ENCODE measurements around the gene PEX5.
"Not testable (repeated sequence)": the region's sequence is repeated elsewhere in the genome, so short reads cannot be mapped to it uniquely, and the experiment has no call there.

Gene PEX5

DNA sequence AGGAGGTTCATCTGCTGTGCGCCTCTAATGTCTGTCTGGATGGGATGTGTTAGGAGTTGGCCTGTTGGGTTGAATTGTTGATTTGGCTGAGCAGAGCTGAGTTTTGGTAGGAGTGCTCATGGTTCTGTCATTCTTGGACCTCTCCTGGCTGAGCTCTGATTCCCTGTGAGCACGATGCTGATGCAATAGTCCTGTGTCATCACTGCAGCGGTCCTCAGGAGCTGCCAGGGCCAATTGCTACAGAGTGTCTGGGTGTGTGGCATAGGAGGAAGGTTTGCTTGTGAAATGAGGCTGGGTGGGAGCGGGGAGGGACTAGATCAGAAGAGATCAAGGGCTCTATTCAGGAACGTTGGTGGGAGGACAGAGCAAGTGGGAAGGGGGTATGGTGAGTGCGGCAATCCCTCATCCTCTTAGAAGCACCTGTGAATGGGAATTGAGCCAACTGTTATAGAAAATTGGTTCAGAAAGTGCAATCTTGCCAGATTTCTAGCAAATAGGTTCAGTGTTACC, 21.2 kb downstream of the PEX5 start:
- no peak for DNase-seq (ENCODE audit: low read depth in 1 of 2, low spot score in 1 of 2)

DNA sequence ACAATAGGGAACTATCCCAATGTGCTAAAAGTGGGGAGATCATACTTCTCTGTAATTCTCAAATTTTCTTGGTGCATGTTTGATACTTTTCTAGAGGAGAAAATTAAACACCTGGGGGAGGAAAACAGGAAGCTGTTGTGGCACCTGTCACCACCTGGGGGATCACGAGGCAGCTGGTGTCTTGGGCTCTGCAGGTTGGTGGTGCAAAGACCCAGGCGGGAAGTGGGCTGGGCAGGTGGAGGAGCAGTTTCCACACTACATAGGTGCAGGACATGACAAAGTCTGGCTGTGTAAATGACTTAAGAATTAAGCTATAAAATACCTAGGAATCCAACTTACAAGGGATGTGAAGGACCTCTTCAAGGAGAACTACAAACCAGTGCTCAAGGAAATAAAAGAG, 23.2 kb downstream of the PEX5 start:
- DNase-seq (ENCODE audit: low read depth in 1 of 2, low spot score in 1 of 2), result no peak

DNA sequence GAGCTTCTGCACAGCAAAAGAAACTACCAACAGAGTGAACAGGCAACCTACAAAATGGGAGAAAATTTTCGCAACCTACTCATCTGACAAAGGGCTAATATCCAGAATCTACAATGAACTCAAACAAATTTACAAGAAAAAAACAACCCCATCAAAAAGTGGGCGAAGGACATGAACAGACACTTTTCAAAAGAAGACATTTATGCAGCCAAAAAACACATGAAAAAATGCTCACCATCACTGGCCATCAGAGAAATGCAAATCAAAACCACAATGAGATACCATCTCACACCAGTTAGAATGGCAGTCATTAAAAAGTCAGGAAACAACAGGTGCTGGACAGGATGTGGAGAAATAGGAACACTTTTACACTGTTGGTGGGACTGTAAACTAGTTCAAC, 24.3 kb downstream of the PEX5 start:
- not testable (repeated sequence) for DNase-seq (ENCODE audit: low read depth in 1 of 2, low spot score in 1 of 2)

DNA sequence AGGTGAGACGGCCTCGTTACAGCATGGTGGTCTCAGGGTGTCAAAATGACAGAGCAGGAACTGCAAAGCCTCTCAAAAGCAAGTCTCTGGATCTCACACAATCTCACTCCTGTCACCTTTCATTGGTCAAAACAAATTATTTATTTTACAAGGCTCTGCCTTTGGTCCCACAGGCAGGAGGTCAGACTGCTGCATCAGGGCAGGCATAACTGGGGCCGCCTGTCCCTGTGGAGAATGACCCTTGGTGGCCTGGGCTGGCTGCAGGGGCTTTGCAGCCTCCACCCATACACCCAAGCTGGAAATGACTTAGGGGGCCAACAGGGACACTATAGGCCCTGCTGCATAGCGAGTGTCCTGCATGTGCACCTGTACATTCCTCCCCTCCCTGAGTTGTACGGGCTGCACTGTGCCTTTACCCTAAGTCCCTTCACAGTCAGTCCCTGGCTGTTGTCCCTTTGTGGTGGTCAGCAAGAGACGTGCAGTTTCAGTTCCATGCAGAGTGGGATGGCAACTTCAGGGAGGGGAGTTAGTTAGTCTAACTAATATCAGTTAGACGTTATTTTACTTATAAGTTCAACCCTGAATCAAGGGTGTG, 28.1 kb downstream of the PEX5 start:
- no peak for DNase-seq (ENCODE audit: low read depth in 1 of 2, low spot score in 1 of 2)

DNA sequence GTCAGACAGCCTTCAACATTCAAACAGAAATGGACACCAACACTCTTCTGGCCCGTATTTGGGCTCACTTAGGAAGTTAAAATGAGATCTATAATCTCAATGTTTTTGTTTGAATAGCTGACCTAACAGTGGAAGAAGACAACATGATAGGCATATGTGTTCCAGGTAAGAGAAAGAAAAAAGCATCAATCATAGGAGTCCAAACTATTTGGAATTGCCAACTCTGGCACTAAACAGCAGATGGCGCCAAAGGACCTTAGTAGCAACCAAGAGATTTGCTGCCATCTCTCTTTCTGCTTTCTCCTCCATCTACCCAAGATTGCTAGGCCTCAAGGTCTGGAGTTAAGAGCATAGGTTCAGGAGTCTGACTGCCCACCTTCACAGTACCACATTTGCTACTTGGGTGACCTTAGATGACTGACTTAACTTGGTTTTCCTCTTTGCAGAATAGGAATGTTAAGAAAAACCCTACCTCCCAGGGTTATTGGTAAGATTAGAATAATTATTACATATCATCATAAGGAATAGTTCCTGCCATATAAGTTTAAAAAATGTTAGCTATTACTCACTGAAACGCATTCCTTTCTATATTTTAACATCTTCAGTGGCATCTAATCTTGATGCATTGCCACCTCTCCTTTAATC, 30.2 kb downstream of the PEX5 start:
- DNase-seq (ENCODE audit: low read depth in 1 of 2, low spot score in 1 of 2), result peak; percentile 27 to 37

DNA sequence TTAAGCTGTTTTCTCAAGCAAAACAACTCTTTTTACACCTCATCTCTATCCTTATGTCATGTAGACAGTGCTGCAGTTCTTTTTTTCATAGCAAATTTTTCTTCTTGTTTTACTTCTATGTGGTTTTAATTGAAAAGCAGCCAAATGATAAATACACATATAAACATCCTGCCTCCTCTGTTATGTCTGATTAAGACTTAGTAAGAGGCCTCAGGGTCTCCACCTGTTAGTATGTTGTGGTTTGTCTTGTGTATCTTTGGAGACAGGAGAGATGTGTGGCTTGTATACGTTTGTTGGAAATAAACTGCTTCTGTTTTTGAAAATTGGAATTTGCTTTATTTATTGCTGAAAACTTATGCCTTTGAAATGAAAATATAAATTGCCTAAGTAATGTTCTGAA, 32.0 kb downstream of the PEX5 start:
- DNase-seq (ENCODE audit: low read depth in 1 of 2, low spot score in 1 of 2), result no peak

DNA sequence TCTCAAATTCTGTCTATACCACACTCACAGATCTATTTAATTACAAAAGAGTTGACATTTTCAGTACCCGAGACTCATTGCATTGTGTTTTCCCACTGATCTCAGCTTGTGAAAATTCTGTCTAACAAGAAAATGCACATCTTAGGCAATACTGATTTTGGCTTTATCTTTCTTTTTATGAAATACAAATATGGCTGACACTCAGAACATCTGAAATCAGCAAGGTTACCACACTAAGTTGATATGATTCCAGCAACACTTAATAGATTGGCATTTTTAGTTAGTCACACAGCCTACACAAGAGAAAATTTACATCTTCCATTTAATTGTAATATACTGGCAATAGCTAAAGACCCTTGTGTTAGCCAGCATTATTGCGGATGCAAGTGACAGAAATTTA, 40.3 kb downstream of the PEX5 start:
- DNase-seq (ENCODE audit: low read depth in 1 of 2, low spot score in 1 of 2), result no peak

DNA sequence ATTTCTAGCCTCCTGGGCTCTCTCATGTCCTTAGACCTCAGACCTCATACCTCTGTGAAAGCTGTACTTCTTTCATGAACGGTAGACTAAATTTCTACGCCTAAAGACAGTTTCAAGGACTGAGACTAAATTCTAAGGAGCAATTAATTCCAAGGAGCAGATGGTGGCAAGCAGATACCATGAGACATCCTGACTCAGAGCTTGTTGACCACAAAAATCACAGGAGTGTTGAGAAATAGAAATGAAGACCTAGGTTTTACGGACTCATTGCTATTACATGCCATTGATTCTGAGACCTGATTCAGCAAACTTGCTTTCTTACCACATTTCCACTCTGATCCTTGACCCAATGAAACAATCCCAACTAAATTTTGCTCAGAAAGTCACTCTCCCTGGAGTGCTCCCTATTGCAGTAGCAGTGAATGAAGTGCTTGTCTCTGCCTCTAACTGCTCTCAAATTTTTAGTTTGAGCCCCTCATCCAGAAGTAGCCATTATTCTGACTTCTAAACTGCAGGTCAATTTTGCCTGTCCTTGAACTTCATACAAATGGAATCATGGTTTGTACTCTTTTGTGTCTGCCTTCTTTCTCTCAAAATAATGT, 52.0 kb downstream of the PEX5 start:
- DNase-seq (ENCODE audit: low read depth in 1 of 2, low spot score in 1 of 2), result no peak

DNA sequence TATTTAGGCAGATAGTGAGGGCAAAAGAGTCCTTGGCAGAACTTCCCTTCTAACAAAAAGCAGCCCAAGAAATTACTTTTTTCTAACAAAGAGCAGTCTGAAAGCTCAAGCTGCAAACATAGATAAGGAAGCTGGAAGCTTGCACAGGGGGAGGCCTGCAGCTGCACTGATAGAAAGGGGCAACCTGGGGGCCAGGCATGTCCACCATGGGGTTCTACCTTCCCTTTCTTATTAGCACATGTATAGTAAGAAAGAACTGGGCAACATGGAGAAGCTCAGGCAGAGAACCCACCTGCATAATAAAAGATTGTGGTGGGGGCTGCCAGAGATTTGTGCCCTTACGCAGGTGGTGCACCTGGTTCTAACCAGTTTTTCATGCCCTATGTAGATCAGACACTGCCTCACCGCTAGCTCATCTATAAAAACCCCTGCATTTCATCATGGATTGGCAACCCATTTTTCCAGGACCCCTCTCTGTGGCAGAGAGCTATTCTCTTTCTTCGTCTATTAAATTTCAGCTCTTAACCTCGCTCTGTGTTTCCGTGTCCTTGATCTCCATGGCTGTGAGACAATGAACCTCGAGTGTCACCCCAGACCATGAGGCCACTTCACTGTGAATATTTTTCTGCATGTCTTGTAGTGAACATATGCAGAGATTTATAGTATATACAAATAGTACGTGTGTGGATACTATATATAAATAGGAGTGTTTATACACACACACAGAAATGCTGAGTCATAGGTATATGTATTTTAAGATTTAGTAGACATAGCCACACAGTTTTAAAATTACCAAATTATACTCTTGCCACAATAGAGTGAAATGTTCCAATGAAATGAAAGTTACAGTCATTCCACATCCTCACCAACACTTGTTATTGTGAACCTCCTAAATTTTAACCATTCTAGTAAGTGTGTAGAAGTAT, 53.0 kb downstream of the PEX5 start:
- DNase-seq (ENCODE audit: low read depth in 1 of 2, low spot score in 1 of 2), result no peak

DNA sequence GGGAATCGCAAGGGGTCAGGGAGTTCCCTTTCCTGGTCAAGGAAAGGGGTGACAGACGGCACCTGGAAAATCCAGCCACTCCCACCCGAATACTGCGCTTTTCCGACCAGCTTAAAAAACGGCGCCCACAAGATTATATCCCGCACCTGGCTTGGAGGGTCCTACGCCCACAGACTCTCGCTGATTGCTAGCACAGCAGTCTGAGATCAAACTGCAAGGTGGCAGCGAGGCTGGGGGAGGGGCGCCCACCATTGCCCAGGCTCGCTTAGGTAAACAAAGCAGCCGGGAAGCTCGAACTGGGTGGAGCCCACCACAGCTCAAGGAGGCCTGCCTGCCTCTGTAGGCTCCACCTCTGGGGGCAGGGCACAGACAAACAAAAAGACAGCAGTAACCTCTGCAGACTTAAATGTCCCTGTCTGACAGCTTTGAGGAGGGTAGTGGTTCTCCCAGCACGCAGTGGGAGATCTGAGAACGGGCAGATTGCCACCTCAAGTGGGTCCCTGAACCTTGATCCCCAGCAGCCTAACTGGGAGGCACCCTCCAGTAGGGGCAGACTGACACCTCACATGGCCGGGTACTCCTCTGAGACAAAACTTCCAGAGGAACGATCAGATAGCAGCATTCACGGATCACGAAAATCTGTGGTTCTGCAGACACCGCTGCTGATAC, 62.0 kb downstream of the PEX5 start:
- not testable (repeated sequence) for DNase-seq (ENCODE audit: low read depth in 1 of 2, low spot score in 1 of 2)

DNA sequence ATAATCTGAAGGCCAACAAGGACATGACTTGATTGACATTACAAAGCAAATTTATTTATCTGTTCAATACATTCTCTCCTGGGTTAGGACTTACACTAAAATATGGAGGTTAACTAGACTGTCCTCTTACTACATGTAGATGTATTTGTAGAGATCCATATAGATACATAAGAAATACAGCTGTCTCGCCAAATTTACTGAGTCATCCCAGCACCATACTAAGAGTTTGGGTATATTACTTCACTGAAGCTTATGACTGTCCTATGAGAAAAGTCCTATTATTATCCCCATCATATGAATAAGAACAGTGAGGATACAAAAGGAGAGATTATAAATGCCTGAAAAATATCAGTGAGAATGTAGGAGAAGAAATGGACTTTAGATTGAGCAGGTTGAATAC, 69.6 kb downstream of the PEX5 start:
- no peak for DNase-seq (ENCODE audit: low read depth in 1 of 2, low spot score in 1 of 2)

Data from stimulated activated CD4-positive, alpha-beta T cell treated with anti-CD3 and anti-CD28 coated beads, Interleukin-15, amount 100 ng/mL, for 1 hour (primary cell).